Raji (cell line): ENCODE measurements around the gene MCTP1.

Source experiments
- POLR2A ChIP-seq: IDR thresholded peaks from 2 replicates; pipeline ENCODE4 v1.6.1; 2011; ENCODE audit warnings: low read depth, low read length, control low read depth; ENCODE audit not compliant: insufficient read depth

The MCTP1 gene

GRCh38 chr5:95223566-95224258 lies 61.2 kb downstream of the MCTP1 start:
- no peak for TF ChIP-seq POLR2A

- no peak for TF ChIP-seq POLR2A
Measured at GRCh38 chr5:95222836-95223235, 62.1 kb downstream of the MCTP1 start.

GRCh38 chr5:95221234-95221633 lies 63.7 kb downstream of the MCTP1 start:
- no peak for TF ChIP-seq POLR2A

- no peak for TF ChIP-seq POLR2A
Measured at GRCh38 chr5:95220381-95220780, 64.5 kb downstream of the MCTP1 start.

GRCh38 chr5:95219411-95219810 lies 65.5 kb downstream of the MCTP1 start:
- TF ChIP-seq POLR2A: no peak

GRCh38 chr5:95217881-95218280 lies 67.0 kb downstream of the MCTP1 start:
- TF ChIP-seq POLR2A: no peak

GRCh38 chr5:95217351-95217750 lies 67.5 kb downstream of the MCTP1 start:
- TF ChIP-seq POLR2A: no peak

GRCh38 chr5:95216136-95216955 lies 68.5 kb downstream of the MCTP1 start:
- TF ChIP-seq POLR2A: no peak

- no peak for TF ChIP-seq POLR2A
Measured at GRCh38 chr5:95194856-95195255, 90.0 kb downstream of the MCTP1 start.

- no peak for TF ChIP-seq POLR2A
Measured at GRCh38 chr5:95191330-95191729, 93.6 kb downstream of the MCTP1 start.

- TF ChIP-seq POLR2A: no peak
Measured at GRCh38 chr5:95184924-95185323, 100.0 kb downstream of the MCTP1 start.

GRCh38 chr5:95181644-95182043 lies 103.2 kb downstream of the MCTP1 start:
- TF ChIP-seq POLR2A: no peak

GRCh38 chr5:95178046-95178651 lies 106.7 kb downstream of the MCTP1 start:
- no peak for TF ChIP-seq POLR2A

- TF ChIP-seq POLR2A: no peak
Measured at GRCh38 chr5:95177456-95177855, 107.4 kb downstream of the MCTP1 start.

- TF ChIP-seq POLR2A: no peak
Measured at GRCh38 chr5:95175106-95175505, 109.8 kb downstream of the MCTP1 start.

- TF ChIP-seq POLR2A: no peak
Measured at GRCh38 chr5:95172659-95173058, 112.2 kb downstream of the MCTP1 start.
